Amniotic stem cell (primary cell): ENCODE data around the gene MARCHF10.
"Not testable (repeated sequence)": the region's sequence is repeated elsewhere in the genome, so short reads cannot be mapped to it uniquely, and the experiment has no call there.

Experiments used
- DNase-seq: peaks from one replicate; lab custom pipeline; 2025; lab: John Stamatoyannopoulos, UW

MARCHF10 gene

GRCh38 chr17:62790564-62790986 lies 17.5 kb downstream of the MARCHF10 start:
- DNase-seq = peak; percentile 74

- peak; percentile 21 for DNase-seq
Observed at GRCh38 chr17:62787366-62787765, 20.7 kb downstream of the MARCHF10 start.

DNA sequence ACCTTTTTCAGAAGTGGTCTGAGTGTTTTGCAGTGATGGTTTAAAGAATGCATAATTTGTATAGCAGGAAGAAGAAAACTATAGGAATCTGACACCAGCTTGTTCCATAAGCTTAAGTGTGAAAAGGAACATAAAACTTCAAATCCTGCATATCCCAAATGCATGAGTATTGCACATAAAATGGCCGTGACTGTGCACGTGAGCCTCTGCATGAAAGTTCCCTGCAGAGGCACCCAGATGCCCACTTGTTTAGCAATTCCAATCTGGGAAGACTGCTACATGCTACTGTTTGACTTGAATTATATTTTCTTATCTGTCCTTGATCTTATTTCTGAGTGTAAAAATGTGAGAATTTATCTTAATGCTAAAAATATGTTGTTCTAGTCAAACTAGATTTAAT lies 21.5 kb downstream of the MARCHF10 start:
- no peak for DNase-seq

GRCh38 chr17:62785983-62786382 lies 22.1 kb downstream of the MARCHF10 start:
- DNase-seq = not testable (repeated sequence)

GRCh38 chr17:62782730-62783270 lies 25.3 kb downstream of the MARCHF10 start:
- DNase-seq = no peak

DNA sequence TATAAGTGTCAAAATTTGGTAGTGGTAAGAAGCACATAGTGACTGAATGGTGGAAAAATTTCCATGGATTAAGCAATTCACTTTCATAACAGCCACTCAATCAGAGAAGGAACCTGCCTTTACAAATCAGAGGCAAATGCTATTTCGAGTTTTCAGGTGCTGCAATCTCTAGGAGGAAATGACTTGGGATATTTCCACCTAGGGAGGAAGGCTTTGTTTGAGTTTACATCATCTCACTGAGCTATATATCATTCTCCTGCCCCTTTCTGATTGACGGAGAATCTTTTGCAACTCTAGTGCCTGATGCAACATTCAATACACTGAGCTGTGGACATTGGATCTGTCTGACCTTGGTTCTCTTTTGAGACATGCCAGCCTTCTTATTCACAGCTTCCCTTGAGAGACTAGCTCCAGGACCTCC lies 26.3 kb downstream of the MARCHF10 start:
- DNase-seq = no peak

DNA sequence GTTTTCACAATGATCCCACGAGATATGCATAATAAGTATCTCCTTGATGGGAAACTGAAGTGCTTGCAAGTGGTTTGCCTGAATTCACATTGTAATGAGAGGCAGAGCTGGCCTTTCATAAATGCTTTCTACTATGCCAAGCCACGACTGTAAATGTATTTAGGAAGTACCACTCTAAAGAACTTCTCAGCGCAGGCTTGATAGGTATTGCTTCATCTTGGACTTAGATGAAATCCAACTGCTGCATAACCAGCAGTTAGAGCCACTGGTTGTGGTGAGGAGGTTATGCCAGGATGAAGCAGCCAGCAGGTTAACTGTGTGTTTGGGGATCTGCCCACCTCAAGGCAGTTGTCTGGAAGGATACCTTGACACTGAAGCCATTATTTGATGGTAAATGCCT lies 26.8 kb downstream of the MARCHF10 start:
- DNase-seq = no peak

GRCh38 chr17:62780951-62781350 lies 27.2 kb downstream of the MARCHF10 start:
- DNase-seq = no peak

- DNase-seq = no peak
Observed at GRCh38 chr17:62780269-62780668, 27.8 kb downstream of the MARCHF10 start.

- DNase-seq = peak; percentile 92
Observed at GRCh38 chr17:62778990-62779681, 29.0 kb downstream of the MARCHF10 start.

DNA sequence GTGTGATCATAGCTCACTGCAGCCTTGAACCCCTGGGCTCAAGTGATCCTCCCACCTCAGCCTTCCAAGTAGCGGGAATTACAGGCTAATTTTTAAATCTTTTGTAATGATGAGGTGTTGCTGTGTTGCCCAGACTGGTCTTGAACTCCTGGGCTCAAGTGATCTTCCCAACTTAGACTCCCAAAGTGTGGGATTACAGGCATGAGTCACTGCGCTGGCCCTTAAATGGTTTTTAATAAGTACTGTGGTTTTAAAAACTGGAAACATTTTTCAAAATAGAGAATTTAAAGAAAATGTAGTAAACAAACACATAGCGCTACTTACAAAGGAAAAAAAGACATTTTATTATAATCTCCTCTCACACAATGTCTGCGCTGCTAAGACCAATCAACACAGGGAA lies 32.2 kb downstream of the MARCHF10 start:
- DNase-seq = no peak

DNA sequence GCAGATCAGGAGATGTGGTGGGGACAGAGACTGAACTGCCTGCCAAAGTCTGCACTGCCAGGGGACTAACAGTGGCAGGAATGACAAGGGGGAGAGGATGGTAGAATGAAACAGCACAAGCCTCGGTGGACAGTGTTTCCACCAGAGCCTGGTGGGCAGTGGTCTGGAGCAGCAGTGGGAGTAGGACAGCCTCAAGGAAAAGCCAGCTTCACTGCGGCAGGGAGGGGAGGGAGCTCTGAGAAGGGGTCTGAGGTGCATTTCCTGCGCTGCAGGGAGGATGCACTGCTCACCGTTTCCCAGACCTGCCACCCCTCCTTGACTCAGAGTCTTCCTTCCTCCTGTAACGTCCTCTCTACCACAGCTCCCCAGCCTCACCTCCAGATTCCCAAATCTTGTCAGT lies 33.8 kb downstream of the MARCHF10 start:
- no peak for DNase-seq

DNA sequence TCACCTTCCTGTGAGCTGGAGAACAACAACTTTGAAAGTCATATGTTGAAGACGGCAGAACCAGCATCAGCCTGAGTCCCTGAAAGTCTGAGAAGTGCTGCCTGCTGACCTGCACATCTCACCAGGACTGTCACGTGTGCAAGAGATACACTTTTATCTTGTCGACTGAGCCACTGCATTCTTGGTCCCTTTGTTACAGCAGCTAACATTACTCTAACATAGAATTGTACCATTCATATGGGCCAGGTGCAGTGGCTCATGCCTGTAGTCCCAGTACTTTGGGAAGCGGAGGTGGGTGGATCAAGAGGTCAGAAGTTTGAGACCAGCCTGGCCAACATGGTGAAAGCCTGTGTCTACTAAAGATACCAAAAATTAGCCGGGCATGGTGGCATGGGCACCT lies 40.1 kb downstream of the MARCHF10 start:
- DNase-seq = no peak

DNA sequence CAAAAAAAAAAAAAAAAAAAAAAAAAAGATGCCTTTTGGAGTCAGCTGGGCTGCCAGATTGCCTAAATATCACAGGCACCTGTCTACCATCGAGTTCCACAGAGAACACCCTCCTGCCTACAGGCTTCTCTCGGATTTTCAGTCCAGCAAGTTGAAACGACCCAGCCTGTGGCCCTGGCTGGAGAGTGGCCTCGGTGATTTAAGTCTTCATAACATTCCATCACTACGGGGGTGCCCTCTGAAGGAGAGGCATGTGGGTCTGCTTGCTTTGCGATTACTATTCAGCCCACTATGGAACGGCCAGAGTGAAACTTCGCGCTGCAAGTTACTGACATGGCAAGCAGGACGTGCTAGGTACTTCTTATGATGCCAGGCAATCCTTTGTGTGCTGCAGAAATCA lies 42.8 kb downstream of the MARCHF10 start:
- no peak for DNase-seq

DNA sequence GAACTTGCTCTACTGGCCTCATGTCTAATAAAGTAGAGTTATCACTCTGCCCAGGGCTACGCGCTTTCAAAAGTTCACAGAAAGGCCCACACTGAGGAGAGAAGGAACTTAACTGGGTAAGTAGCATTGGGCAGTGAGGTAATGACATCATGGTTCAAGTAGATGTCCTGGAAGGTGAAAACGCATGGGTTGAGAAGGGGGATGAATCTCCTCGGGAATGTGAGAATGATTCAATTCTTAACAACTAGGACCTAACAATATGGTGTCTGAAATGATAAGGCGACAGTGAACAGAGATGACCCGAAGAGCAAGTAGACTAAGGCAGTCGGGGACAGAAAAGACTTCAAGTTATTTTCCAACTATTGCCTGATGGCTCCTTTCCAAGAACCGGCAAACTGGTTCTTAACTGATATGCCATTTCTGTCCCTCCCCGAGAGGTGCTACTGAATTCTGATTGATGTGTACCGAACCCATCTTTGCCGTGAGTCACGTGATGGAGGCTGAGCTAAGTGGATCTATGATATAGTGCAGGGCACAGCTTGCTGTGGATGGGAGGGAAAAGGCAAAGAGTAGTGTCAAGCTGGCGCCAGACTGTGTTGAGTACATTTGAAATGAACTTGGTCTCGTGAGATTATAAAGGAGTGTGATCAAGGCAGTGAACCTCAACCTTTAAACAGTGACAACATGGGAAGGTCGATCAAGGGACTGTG lies 44.1 kb downstream of the MARCHF10 start:
- no peak for DNase-seq

DNA sequence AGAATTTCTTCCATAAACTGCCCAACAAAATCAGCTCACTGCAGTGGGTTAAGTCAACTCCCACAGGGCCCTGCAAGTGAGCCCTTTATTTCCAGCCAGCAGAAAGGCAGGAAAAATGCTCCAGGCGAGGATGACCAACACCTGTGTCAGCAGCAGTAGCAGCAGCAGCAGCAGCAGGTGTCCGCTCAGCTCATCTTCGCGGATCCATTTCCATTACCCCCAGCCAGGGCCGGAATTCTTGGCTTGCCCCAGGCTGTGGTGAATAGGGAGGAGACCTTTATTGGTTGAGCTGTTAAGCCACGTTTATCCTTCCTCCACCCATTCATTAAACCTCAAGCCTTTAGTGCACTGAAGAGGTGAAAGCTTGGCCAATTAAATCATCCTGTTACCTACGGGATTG lies 46.2 kb downstream of the MARCHF10 start:
- DNase-seq = no peak

DNA sequence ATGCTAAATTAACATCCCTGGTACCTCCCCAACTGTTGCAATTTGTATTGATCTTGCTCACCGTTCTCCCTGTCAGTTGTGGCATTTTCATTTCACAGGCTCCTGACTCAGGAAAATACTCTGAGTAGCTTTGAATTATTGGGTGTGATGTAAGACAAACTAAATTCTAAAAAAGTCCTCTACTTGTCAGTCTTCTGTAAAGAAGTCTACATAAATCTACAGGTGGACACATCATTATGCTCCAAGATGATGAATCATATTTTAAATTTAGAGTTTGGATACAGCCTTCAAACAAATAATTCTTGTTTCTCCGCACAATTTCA lies 47.2 kb downstream of the MARCHF10 start:
- no peak for DNase-seq

- no peak for DNase-seq
Observed at GRCh38 chr17:62760059-62760944, 47.8 kb downstream of the MARCHF10 start.

DNA sequence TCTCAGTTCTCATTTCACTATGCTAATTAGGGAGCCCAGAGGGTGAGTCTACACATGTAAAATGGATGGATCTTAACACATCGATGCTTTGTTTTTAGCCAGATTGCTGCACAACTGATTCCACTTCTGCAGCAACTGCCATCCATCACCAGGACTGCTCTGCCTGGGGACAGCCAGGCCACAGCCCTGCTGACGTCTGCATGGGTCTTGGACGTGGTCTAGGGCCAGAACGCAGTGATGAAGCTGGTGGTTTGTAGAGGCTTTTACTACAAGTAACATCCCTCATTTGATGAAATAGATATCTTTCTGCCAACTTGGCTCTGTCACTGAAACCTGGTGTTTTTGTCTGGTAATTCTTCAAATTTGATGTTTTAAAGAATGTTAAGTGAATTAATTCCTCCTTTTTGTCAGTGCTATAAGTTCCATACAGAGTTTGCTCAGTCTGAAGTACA lies 50.6 kb downstream of the MARCHF10 start:
- DNase-seq = no peak

DNA sequence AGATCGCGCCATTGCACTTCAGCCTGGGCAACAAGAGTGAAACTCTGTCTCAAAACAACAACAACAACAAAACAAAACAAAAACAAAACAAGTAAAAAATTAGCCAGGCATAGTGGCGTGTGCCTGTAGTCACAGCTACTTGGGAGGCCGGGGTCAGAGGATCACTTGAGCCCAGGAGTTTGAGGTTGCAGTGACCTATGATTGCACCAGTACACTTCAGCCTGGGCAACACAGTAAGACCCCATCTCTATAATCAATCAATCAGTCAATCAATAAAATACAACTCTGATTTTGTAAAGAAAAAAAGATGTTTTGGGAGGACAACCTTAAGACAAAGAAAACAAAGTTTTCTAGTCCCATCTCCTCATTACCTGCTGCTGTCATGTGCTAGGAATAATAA lies 51.9 kb downstream of the MARCHF10 start:
- DNase-seq = no peak

DNA sequence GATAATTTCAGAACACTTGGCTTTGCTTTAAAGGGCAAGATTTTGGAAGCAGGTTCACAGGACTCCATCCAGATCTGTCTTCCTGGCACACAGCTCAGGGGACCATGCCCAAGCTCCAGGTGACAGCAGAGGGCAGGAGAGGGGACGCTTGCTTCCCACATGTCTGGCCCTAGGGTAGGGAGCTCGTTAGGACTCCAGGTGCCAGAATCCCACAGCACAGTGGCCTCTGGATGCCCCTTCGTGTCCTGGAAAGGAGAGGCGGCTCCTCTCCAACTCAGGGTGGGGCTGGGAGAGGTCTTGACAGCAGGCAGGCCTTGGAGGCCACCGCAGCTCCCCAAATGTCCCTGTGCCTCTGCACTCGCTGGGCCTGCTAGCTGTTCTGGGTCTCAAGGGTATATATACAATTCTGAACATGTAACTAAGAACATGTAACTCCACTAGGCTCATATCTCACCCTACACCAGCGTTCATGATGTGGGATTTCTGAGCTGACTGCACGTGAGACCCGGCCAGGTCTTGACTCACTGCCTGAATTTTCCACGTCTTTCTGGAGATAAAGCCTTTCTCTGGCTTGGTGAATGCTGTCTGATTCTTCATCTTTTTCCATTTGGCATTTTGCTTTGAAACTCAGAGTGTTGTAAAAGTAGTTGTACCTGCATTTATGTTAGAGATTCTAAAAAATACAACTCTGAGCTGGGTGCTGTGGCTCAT lies 52.8 kb downstream of the MARCHF10 start:
- DNase-seq = no peak

DNA sequence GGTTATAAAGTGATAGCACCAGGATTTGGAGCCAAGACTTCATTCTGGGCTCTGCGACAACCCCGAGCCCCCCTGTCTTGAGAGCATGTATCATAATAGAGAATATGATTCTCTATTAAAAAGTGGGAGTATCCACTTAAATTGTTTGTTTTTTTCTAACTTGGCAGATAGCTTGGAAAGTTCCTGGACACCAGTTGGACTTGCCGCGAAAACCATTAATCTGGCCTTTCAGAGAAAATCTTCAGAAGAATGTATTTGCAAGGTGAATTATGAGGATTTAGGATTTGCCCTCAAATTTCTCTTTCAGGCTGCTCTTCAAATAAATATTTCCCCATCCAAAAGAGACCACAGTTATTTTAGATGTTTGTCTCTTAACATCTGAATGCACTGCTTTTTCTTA lies 53.5 kb downstream of the MARCHF10 start:
- DNase-seq = no peak
